Activated naive CD8-positive, alpha-beta T cell (primary cell): ENCODE results near the gene PAQR6.
A peak's percentile ranks its signal among the peaks of the same experiment; 100 is the strongest.
"Not testable (repeated sequence)": the region's sequence is repeated elsewhere in the genome, so short reads cannot be mapped to it uniquely, and the experiment has no call there.

Experiments used
- H3K27ac Mint-ChIP-seq: one replicate; pipeline ENCODE4 v1.8.0; 2021; ENCODE audit warnings: mixed read lengths
- H3K27me3 Mint-ChIP-seq: one replicate; pipeline ENCODE4 v1.8.0; 2021; ENCODE audit warnings: mixed read lengths
- H3K36me3 Mint-ChIP-seq: one replicate; pipeline ENCODE4 v1.8.0; 2021; ENCODE audit warnings: mixed read lengths
- H3K4me1 Mint-ChIP-seq: one replicate; pipeline ENCODE4 v1.8.0; 2021; ENCODE audit warnings: low read depth, mixed read lengths
- H3K4me3 Mint-ChIP-seq: one replicate; pipeline ENCODE4 v1.8.0; 2021; ENCODE audit warnings: mild to moderate bottlenecking, mixed read lengths
- H3K9me3 Mint-ChIP-seq: one replicate; pipeline ENCODE4 v1.8.0; 2021; ENCODE audit warnings: low read depth, mixed read lengths

The PAQR6 gene

GRCh38 chr1:156229809-156230472 is 17.9 kb downstream of the PAQR6 start:
- no peaks in the 10 kb centered on the region for H3K27me3 Mint-ChIP-seq
- peak overlapping the region; percentile 46 for H3K27ac Mint-ChIP-seq
- peaks cover 13% of the 10 kb centered on the region for H3K36me3 Mint-ChIP-seq
- H3K4me3 Mint-ChIP-seq, result no peak overlapping the region
- H3K9me3 Mint-ChIP-seq, result no peaks in the 10 kb centered on the region
- peaks cover 15% of the 10 kb centered on the region for H3K4me1 Mint-ChIP-seq

- Mint-ChIP-seq H3K9me3 (no peaks in the 10 kb centered on the region), H3K27ac (peak overlapping the region; percentile 54), H3K27me3 (no peaks in the 10 kb centered on the region), H3K4me1 (peaks cover 22% of the 10 kb centered on the region), H3K4me3 (no peak overlapping the region), H3K36me3 (peaks cover 13% of the 10 kb centered on the region)
These were observed 19.4 kb downstream of the PAQR6 start for GRCh38 chr1:156228501-156228900.

DNA sequence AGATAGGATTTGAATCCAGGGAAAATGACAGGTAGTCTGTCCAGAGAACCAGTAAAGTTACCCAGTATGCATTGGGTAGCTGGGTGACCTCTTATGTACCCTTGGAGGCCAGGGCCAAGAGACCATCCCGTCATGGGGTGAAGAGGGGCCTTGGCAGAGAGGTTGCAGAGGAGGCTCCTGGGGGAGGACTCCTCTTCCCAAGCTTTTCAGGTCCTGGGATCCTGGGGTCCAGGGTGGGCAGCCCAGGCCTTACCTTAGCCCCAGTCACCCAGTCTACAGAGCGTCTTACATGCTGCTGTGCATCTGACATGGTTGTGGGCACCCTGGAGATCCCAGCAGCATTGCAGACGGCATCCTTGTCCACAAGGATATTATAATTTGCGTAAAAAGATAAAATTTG is 21.1 kb downstream of the PAQR6 start:
- Mint-ChIP-seq H3K9me3 (no peaks in the 10 kb centered on the region), H3K36me3 (peaks cover 21% of the 10 kb centered on the region), H3K27ac (peak overlapping the region; percentile 96), H3K4me3 (peak overlapping the region; percentile 35), H3K4me1 (peaks cover 39% of the 10 kb centered on the region), H3K27me3 (no peaks in the 10 kb centered on the region)

GRCh38 chr1:156226116-156226538 is 21.7 kb downstream of the PAQR6 start:
- peaks cover 27% of the 10 kb centered on the region for H3K36me3 Mint-ChIP-seq
- H3K4me1 Mint-ChIP-seq, result peaks cover 46% of the 10 kb centered on the region
- peak overlapping the region; percentile 96 for H3K27ac Mint-ChIP-seq
- H3K4me3 Mint-ChIP-seq, result peak overlapping the region; percentile 35
- no peaks in the 10 kb centered on the region for H3K27me3 Mint-ChIP-seq
- H3K9me3 Mint-ChIP-seq, result no peaks in the 10 kb centered on the region

GRCh38 chr1:156225677-156226014 is 22.2 kb downstream of the PAQR6 start:
- no peaks in the 10 kb centered on the region for H3K27me3 Mint-ChIP-seq
- H3K36me3 Mint-ChIP-seq, result peaks cover 30% of the 10 kb centered on the region
- H3K4me3 Mint-ChIP-seq, result peak overlapping the region; percentile 5
- H3K4me1 Mint-ChIP-seq, result peaks cover 49% of the 10 kb centered on the region
- H3K9me3 Mint-ChIP-seq, result no peaks in the 10 kb centered on the region
- peak overlapping the region; percentile 92 for H3K27ac Mint-ChIP-seq

DNA sequence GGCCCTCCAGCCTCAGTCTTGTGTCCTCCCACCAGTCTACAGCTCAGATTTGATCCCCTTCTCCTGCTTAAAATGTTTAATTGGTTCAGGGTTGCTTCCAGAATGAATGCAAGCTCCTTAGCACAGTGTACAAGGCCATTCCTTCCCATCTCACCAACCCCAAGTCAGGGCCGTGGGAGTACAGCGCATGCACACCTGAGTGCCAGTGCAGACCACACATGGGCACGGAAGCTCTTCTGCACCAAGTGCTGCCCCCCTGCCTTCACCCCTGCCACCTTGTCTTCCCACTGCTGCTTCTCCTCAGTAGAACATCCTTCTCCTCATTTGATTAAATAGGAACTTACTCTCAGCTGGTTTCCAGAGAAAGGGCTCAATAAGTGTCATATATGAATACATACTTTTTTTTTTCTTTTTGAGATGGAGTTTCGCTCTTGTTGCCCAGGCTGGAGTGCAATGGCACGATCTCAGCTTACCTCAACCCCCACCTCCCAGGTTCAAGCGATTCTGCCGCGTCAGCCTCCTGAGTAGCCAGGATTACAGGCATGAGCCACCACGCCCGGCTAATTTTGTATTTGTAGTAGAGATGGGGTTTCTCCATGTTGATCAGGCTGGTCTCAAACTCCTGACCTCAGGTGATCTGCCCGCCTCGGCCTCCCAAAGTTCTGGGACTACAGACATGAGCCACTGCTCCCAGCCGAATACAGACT is 25.7 kb downstream of the PAQR6 start:
- Mint-ChIP-seq H3K27ac (peak overlapping the region; percentile 100), H3K4me3 (peak overlapping the region; percentile 80), H3K4me1 (peaks cover 72% of the 10 kb centered on the region)

DNA sequence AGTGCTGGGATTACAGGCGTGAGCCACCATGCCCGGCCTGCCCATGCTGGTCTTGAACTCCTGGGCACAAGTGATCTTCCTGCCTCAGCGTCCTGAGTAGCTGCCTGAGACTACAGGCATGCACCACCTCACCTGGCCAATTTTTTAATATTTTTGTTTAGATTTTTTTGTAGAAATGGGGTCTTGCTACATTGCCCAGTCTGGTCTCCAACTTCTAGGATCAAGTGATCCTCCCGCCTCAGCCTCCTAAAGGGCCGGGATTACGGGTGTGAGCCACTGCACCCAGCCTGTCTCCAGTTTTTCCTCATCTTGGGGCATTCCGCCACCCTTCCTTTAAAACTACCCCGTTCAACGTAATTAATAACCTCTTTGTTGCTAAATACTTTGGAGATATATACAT is 27.6 kb downstream of the PAQR6 start:
- Mint-ChIP-seq H3K27ac (peak overlapping the region; percentile 100), H3K4me1 (peaks cover 68% of the 10 kb centered on the region), H3K27me3 (no peaks in the 10 kb centered on the region), H3K36me3 (peaks cover 27% of the 10 kb centered on the region), H3K4me3 (peak overlapping the region; percentile 44), H3K9me3 (no peaks in the 10 kb centered on the region)

More for the DNA sequence above, 25.7 kb downstream of the PAQR6 start:
- H3K9me3 Mint-ChIP-seq, result no peaks in the 10 kb centered on the region
- no peaks in the 10 kb centered on the region for H3K27me3 Mint-ChIP-seq
- H3K36me3 Mint-ChIP-seq, result peaks cover 35% of the 10 kb centered on the region

GRCh38 chr1:156217871-156218270 is 30.0 kb downstream of the PAQR6 start:
- H3K27me3 Mint-ChIP-seq, result no peaks in the 10 kb centered on the region
- peaks cover 71% of the 10 kb centered on the region for H3K4me1 Mint-ChIP-seq
- H3K27ac Mint-ChIP-seq, result peak overlapping the region; percentile 100
- H3K9me3 Mint-ChIP-seq, result no peaks in the 10 kb centered on the region
- H3K36me3 Mint-ChIP-seq, result peaks cover 29% of the 10 kb centered on the region
- peak overlapping the region; percentile 87 for H3K4me3 Mint-ChIP-seq

GRCh38 chr1:156216361-156217086 is 31.3 kb downstream of the PAQR6 start:
- peaks cover 68% of the 10 kb centered on the region for H3K4me1 Mint-ChIP-seq
- not testable (repeated sequence) for H3K27me3 Mint-ChIP-seq, H3K9me3 Mint-ChIP-seq
- H3K36me3 Mint-ChIP-seq, result peaks cover 26% of the 10 kb centered on the region
- H3K4me3 Mint-ChIP-seq, result peak overlapping the region; percentile 30
- peak overlapping the region; percentile 100 for H3K27ac Mint-ChIP-seq

DNA sequence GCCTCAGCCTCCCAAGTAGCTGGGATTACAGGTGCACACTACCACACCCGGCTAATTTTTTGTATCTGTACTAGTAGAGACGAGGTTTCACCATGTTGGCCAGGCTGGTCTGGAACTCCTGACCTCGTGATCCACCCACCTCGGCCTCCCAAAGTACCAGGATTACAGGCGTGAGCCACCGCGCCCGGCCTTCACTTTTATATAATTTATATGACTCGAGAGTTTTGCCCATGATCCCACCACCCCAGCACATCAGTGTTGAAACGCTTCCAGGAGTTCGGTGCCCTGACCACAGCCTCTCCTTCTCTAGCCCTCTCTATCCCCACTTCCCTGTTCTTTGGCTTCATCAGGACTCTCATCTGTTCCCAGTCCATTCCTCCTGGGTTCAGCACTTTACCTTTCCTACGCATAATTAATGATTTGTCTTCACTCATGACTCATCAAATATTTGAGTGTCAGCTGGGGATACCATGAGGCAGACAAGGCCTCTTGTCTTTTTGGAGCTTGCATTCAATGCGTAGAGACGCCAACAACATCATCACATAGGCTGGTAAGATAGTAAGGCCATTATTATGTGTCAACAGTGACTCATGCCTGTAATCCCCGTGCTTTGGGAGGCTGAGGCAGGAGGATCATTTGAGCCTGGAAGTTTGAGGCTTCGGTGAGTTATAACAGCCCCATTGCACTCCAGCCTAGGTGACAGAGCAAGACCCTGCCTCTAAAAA is 33.7 kb downstream of the PAQR6 start:
- Mint-ChIP-seq H3K4me1 (peaks cover 53% of the 10 kb centered on the region), H3K9me3 (no peaks in the 10 kb centered on the region), H3K36me3 (peaks cover 17% of the 10 kb centered on the region), H3K27ac (peak overlapping the region; percentile 100), H3K27me3 (no peaks in the 10 kb centered on the region), H3K4me3 (peak overlapping the region; percentile 96)

DNA sequence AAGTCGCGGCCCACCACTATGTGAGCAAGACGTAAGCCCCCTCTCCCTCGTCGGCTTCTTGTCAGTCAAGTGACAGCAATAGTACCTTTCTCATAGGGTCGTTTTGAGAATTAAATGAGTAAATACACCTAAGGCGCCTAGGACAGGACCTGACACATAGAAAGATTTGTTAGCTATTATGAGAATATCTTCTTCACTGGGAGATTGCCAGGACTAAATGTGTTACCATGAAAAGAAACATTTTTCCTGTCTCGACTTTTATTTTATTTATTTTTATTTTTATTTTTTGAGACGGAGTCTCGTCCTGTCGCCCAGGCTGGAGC is 34.3 kb downstream of the PAQR6 start:
- Mint-ChIP-seq H3K27ac (peak overlapping the region; percentile 100), H3K9me3 (no peaks in the 10 kb centered on the region), H3K4me3 (peak overlapping the region; percentile 96), H3K27me3 (no peaks in the 10 kb centered on the region), H3K4me1 (peaks cover 53% of the 10 kb centered on the region), H3K36me3 (peaks cover 16% of the 10 kb centered on the region)

DNA sequence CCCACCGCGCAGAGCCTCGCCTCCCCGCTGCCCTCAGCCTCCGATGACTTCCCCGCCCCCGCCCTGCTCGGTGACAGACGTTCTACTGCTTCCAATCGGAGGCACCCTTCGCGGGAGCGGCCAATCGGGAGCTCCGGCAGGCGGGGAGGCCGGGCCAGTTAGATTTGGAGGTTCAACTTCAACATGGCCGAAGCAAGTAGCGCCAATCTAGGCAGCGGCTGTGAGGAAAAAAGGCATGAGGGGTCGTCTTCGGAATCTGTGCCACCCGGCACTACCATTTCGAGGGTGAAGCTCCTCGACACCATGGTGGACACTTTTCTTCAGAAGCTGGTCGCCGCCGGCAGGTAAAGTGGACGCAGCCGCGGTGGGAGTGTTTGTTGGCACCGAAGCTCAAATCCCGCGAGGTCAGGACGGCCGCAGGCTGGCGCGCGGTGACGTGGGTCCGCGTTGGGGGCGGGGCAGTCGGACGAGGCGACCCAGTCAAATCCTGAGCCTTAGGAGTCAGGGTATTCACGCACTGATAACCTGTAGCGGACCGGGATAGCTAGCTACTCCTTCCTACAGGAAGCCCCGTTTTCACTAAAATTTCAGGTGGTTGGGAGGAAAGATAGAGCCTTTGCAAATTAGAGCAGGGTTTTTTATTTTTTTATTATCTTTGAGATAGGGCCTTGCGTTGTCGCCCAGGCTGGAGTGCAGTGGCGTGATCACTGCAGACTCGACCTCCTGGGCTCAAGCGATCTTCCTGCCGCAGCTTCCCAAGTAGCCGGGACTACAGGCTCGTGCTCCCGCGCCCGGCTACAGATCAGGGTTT is 34.8 kb downstream of the PAQR6 start, which contains the start of gene PMF1:
Gene PMF1 (plus strand): TSS at position 175 of the 811 bp plus-strand sequence. CDS start 9 bp downstream, at position 184.
- no peaks in the 10 kb centered on the region for H3K27me3 Mint-ChIP-seq
- peak within 1 kb of the TSS; percentile 100 for H3K27ac Mint-ChIP-seq
- peaks cover 14% of the 10 kb centered on the region for H3K36me3 Mint-ChIP-seq
- peaks cover 49% of the 10 kb centered on the region for H3K4me1 Mint-ChIP-seq
- H3K9me3 Mint-ChIP-seq, result no peaks in the 10 kb centered on the region
- peak within 1 kb of the TSS; percentile 96 for H3K4me3 Mint-ChIP-seq

- Mint-ChIP-seq H3K9me3 (no peaks in the 10 kb centered on the region), H3K27ac (peak overlapping the region; percentile 100), H3K4me1 (peaks cover 40% of the 10 kb centered on the region), H3K4me3 (peak overlapping the region; percentile 96), H3K27me3 (no peaks in the 10 kb centered on the region), H3K36me3 (peaks cover 12% of the 10 kb centered on the region)
These were observed 35.7 kb downstream of the PAQR6 start for GRCh38 chr1:156212130-156212529.

DNA sequence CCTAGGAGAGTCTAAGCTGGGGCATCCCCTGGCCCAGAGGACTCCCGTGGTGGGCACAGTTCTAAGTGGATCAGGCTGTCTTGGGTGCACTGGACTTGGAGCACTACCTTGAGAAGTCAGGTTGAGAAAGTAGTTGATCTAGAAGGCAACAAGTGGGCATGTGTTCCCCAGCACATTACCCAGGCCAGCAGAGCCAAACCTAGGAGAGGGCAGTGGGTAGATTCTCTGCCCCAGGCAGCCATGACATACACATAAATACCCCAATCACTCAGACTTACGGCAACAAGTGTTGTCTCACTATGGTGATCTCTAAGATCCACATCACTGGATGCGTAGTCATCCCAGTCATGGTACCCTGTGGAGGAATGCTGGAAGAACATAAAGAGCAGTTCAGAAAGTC is 36.6 kb downstream of the PAQR6 start:
- peaks cover 36% of the 10 kb centered on the region for H3K4me1 Mint-ChIP-seq
- peak overlapping the region; percentile 30 for H3K4me3 Mint-ChIP-seq
- H3K36me3 Mint-ChIP-seq, result peaks cover 12% of the 10 kb centered on the region
- H3K27me3 Mint-ChIP-seq, result no peaks in the 10 kb centered on the region
- no peaks in the 10 kb centered on the region for H3K9me3 Mint-ChIP-seq
- peak overlapping the region; percentile 100 for H3K27ac Mint-ChIP-seq
